ENCODE measurements around the gene PKN3. TPM values are rescaled to one million over a fixed set of nuclear protein-coding genes. Genes with fewer than 3 reads are reported as not detected.

Gene PKN3
- total RNA-seq, 1 donor from 2014 or later: 30.0 TPM

- no peak for TF ChIP-seq CTCF (conservative IDR thresholded peaks at IDR 0.05)
- Mint-ChIP-seq H3K27ac (ENCODE audit: unreplicated experiment) (no peak overlapping the region), H3K36me3 (ENCODE audit: low read depth) (no peaks in the 10 kb centered on the region), H3K4me1 (peaks cover 24% of the 10 kb centered on the region), H3K27me3 (ENCODE audit: low read depth) (peaks cover 4% of the 10 kb centered on the region), H3K4me3 (no peak overlapping the region), H3K9me3 (peaks cover 3% of the 10 kb centered on the region)
- DNase-seq (ENCODE audit: low read depth, low spot score): no peak
Observed at GRCh38 chr9:128727640-128728248, 25.4 kb downstream of the PKN3 start.

GRCh38 chr9:128728298-128728697 lies 26.0 kb downstream of the PKN3 start:
- Mint-ChIP-seq H3K27ac (ENCODE audit: unreplicated experiment) (no peak overlapping the region), H3K36me3 (ENCODE audit: low read depth) (no peaks in the 10 kb centered on the region), H3K9me3 (peaks cover 3% of the 10 kb centered on the region), H3K4me3 (no peak overlapping the region), H3K4me1 (peaks cover 24% of the 10 kb centered on the region), H3K27me3 (ENCODE audit: low read depth) (peaks cover 4% of the 10 kb centered on the region)
- DNase-seq (ENCODE audit: low read depth, low spot score): no peak
- TF ChIP-seq CTCF (conservative IDR thresholded peaks at IDR 0.05): no peak

GRCh38 chr9:128729302-128729701 lies 27.0 kb downstream of the PKN3 start:
- Mint-ChIP-seq H3K4me1 (peaks cover 20% of the 10 kb centered on the region), H3K36me3 (ENCODE audit: low read depth) (no peaks in the 10 kb centered on the region), H3K27me3 (ENCODE audit: low read depth) (peaks cover 4% of the 10 kb centered on the region), H3K4me3 (no peak overlapping the region), H3K27ac (ENCODE audit: unreplicated experiment) (peak overlapping the region; percentile 19), H3K9me3 (peaks cover 3% of the 10 kb centered on the region)
- TF ChIP-seq CTCF (conservative IDR thresholded peaks at IDR 0.05): no peak
- DNase-seq (ENCODE audit: low read depth, low spot score): no peak

- DNase-seq (ENCODE audit: low read depth, low spot score): no peak
Observed at GRCh38 chr9:128729766-128730517, 27.6 kb downstream of the PKN3 start.

GRCh38 chr9:128731093-128731492 lies 28.8 kb downstream of the PKN3 start:
- peaks cover 3% of the 10 kb centered on the region for H3K36me3 Mint-ChIP-seq (ENCODE audit: low read depth)
- H3K4me3 Mint-ChIP-seq: no peak overlapping the region
- no peak overlapping the region for H3K27ac Mint-ChIP-seq (ENCODE audit: unreplicated experiment)
- H3K4me1 Mint-ChIP-seq: peaks cover 10% of the 10 kb centered on the region
- no peaks in the 10 kb centered on the region for H3K27me3 Mint-ChIP-seq (ENCODE audit: low read depth)
- TF ChIP-seq CTCF (conservative IDR thresholded peaks at IDR 0.05): no peak
- no peak for DNase-seq (ENCODE audit: low read depth, low spot score)
- no peaks in the 10 kb centered on the region for H3K9me3 Mint-ChIP-seq

More at GRCh38 chr9:128729766-128730517, 27.6 kb downstream of the PKN3 start:
- peaks cover 2% of the 10 kb centered on the region for H3K27me3 Mint-ChIP-seq (ENCODE audit: low read depth)
- no peak overlapping the region for H3K4me3 Mint-ChIP-seq
- H3K36me3 Mint-ChIP-seq (ENCODE audit: low read depth): no peaks in the 10 kb centered on the region
- H3K27ac Mint-ChIP-seq (ENCODE audit: unreplicated experiment): peak overlapping the region; percentile 27
- no peak for TF ChIP-seq CTCF (conservative IDR thresholded peaks at IDR 0.05)
- H3K9me3 Mint-ChIP-seq: peaks cover 2% of the 10 kb centered on the region
- peaks cover 14% of the 10 kb centered on the region for H3K4me1 Mint-ChIP-seq

Measured in neural crest cell (in vitro differentiated cells).